Measurements from ENCODE around the gene FOXP4.

The FOXP4 gene

GRCh38 chr6:41515995-41516394, 30.2 kb upstream of the FOXP4 start:
- no peaks in the 10 kb centered on the region for H3K9me3 ChIP-seq (ENCODE audit: control insufficient read depth, low read length)

GRCh38 chr6:41518118-41518517, 28.1 kb upstream of the FOXP4 start:
- no peaks in the 10 kb centered on the region for H3K36me3 ChIP-seq (ENCODE audit: control insufficient read depth in 1 of 2, insufficient read depth in 2 of 2, low read depth in 1 of 2, low read length in 2 of 2)
- H2BK12ac ChIP-seq (ENCODE audit: low read length in 2 of 2) = peak overlapping the region in 1 of 2 experiments; percentile 49
- H3K14ac ChIP-seq (ENCODE audit: low read length in 2 of 2) = peak overlapping the region in 1 of 2 experiments; percentile 63
- no peaks in the 10 kb centered on the region for H3K4me1 ChIP-seq (ENCODE audit: control insufficient read depth, insufficient read depth, low read depth, low read length)
- no peak overlapping the region for H2AFZ ChIP-seq (ENCODE audit: low read depth, low read length)
- no peak overlapping the region for H3K23ac ChIP-seq (ENCODE audit: low read length in 2 of 2)
- H3K4me2 ChIP-seq (ENCODE audit: low read length, poor library complexity, severe bottlenecking) = no peak overlapping the region
- no peak overlapping the region for H2BK120ac ChIP-seq (ENCODE audit: low read depth, low read length)
- no peak overlapping the region for H3K9ac ChIP-seq (ENCODE audit: low read length)
- H3K9me3 ChIP-seq (ENCODE audit: control insufficient read depth, low read length) = no peaks in the 10 kb centered on the region
- no peak overlapping the region for H2BK15ac ChIP-seq (ENCODE audit: low read depth, poor library complexity, severe bottlenecking)
- H3K27me3 ChIP-seq (ENCODE audit: control insufficient read depth in 1 of 2, insufficient read depth in 1 of 2, low read length in 2 of 2) = peaks cover 62 to 67% of the 10 kb centered on the region in 2 experiments
- H3K4ac ChIP-seq (ENCODE audit: low read depth in 1 of 2, low read length in 2 of 2) = peak overlapping the region in 1 of 2 experiments; percentile 18
- no peak overlapping the region for H3K4me3 ChIP-seq (ENCODE audit: insufficient read depth in 1 of 2, low read depth in 1 of 2, low read length in 2 of 2)
- H3K79me1 ChIP-seq (replicated peaks; ENCODE audit: low read length, poor library complexity, severe bottlenecking) = no peaks in the 10 kb centered on the region
- no peak overlapping the region for H3K27ac ChIP-seq (ENCODE audit: low read length, poor library complexity, severe bottlenecking)
- no peak overlapping the region for H4K8ac ChIP-seq (ENCODE audit: low read length)
- no peak overlapping the region for H3K18ac ChIP-seq (ENCODE audit: low read depth in 1 of 2, low read length in 2 of 2)
- no peak for DNase-seq
- no peak overlapping the region for H4K91ac ChIP-seq (ENCODE audit: low read length)
- no peak overlapping the region for H2BK5ac ChIP-seq (ENCODE audit: low read depth, low read length, poor library complexity, severe bottlenecking)
- H2AK5ac ChIP-seq (ENCODE audit: low read length, severe bottlenecking) = no peak overlapping the region
- 76% methylated on average over 7 of the region's 7 CpGs for WGBS

More at GRCh38 chr6:41515995-41516394, 30.2 kb upstream of the FOXP4 start:
- no peak for DNase-seq
- no peak overlapping the region for H4K8ac ChIP-seq (ENCODE audit: low read length)
- H3K23ac ChIP-seq (ENCODE audit: low read length in 2 of 2) = no peak overlapping the region
- no peaks in the 10 kb centered on the region for H3K36me3 ChIP-seq (ENCODE audit: control insufficient read depth in 1 of 2, insufficient read depth in 2 of 2, low read depth in 1 of 2, low read length in 2 of 2)
- peaks cover 62 to 64% of the 10 kb centered on the region in 2 experiments for H3K27me3 ChIP-seq (ENCODE audit: control insufficient read depth in 1 of 2, insufficient read depth in 1 of 2, low read length in 2 of 2)
- no peak overlapping the region for H2BK5ac ChIP-seq (ENCODE audit: low read depth, low read length, poor library complexity, severe bottlenecking)
- H3K27ac ChIP-seq (ENCODE audit: low read length, poor library complexity, severe bottlenecking) = no peak overlapping the region
- H2AFZ ChIP-seq (ENCODE audit: low read depth, low read length) = no peak overlapping the region
- H2AK5ac ChIP-seq (ENCODE audit: low read length, severe bottlenecking) = no peak overlapping the region
- H2BK120ac ChIP-seq (ENCODE audit: low read depth, low read length) = no peak overlapping the region
- no peak overlapping the region for H3K4ac ChIP-seq (ENCODE audit: low read depth in 1 of 2, low read length in 2 of 2)
- H3K4me1 ChIP-seq (ENCODE audit: control insufficient read depth, insufficient read depth, low read depth, low read length) = no peaks in the 10 kb centered on the region
- no peak overlapping the region for H4K91ac ChIP-seq (ENCODE audit: low read length)
- 86% methylated on average over 5 of the region's 6 CpGs for WGBS
- H3K14ac ChIP-seq (ENCODE audit: low read length in 2 of 2) = no peak overlapping the region
- H3K4me2 ChIP-seq (ENCODE audit: low read length, poor library complexity, severe bottlenecking) = no peak overlapping the region
- H2BK12ac ChIP-seq (ENCODE audit: low read length in 2 of 2) = no peak overlapping the region
- H3K9ac ChIP-seq (ENCODE audit: low read length) = no peak overlapping the region
- no peak overlapping the region for H2BK15ac ChIP-seq (ENCODE audit: low read depth, poor library complexity, severe bottlenecking)
- H3K79me1 ChIP-seq (replicated peaks; ENCODE audit: low read length, poor library complexity, severe bottlenecking) = no peaks in the 10 kb centered on the region
- no peak overlapping the region for H3K18ac ChIP-seq (ENCODE audit: low read depth in 1 of 2, low read length in 2 of 2)
- no peak overlapping the region for H3K4me3 ChIP-seq (ENCODE audit: insufficient read depth in 1 of 2, low read depth in 1 of 2, low read length in 2 of 2)

GRCh38 chr6:41519305-41519744, 26.9 kb upstream of the FOXP4 start:
- 24% methylated on average over 3 of the region's 3 CpGs for WGBS

GRCh38 chr6:41519745-41520699, 26.2 kb upstream of the FOXP4 start:
- H3K14ac ChIP-seq (ENCODE audit: low read length in 2 of 2) = peak overlapping the region in 1 of 2 experiments; percentile 66
- H3K9ac ChIP-seq (ENCODE audit: low read length) = no peak overlapping the region
- H4K8ac ChIP-seq (ENCODE audit: low read length) = peak overlapping the region; percentile 85
- no peak overlapping the region for H3K23ac ChIP-seq (ENCODE audit: low read length in 2 of 2)
- 52% methylated on average over 8 of the region's 8 CpGs for WGBS
- H2AFZ ChIP-seq (ENCODE audit: low read depth, low read length) = no peak overlapping the region
- peak overlapping the region; percentile 77 to 81 for H3K18ac ChIP-seq (ENCODE audit: low read depth in 1 of 2, low read length in 2 of 2)
- H3K27me3 ChIP-seq (ENCODE audit: control insufficient read depth in 1 of 2, insufficient read depth in 1 of 2, low read length in 2 of 2) = peaks cover 65 to 71% of the 10 kb centered on the region in 2 experiments
- H2BK12ac ChIP-seq (ENCODE audit: low read length in 2 of 2) = peak overlapping the region; percentile 86 to 97
- peak overlapping the region; percentile 83 for H2BK15ac ChIP-seq (ENCODE audit: low read depth, poor library complexity, severe bottlenecking)
- no peak overlapping the region for H2BK5ac ChIP-seq (ENCODE audit: low read depth, low read length, poor library complexity, severe bottlenecking)
- no peak overlapping the region for H3K4me2 ChIP-seq (ENCODE audit: low read length, poor library complexity, severe bottlenecking)
- no peaks in the 10 kb centered on the region for H3K79me1 ChIP-seq (replicated peaks; ENCODE audit: low read length, poor library complexity, severe bottlenecking)
- no peak overlapping the region for H2BK120ac ChIP-seq (ENCODE audit: low read depth, low read length)
- peak; percentile 60 for DNase-seq
- H3K9me3 ChIP-seq (ENCODE audit: control insufficient read depth, low read length) = no peaks in the 10 kb centered on the region
- H3K4me3 ChIP-seq (ENCODE audit: insufficient read depth in 1 of 2, low read depth in 1 of 2, low read length in 2 of 2) = no peak overlapping the region
- H4K91ac ChIP-seq (ENCODE audit: low read length) = no peak overlapping the region
- no peak overlapping the region for H2AK5ac ChIP-seq (ENCODE audit: low read length, severe bottlenecking)
- no peaks in the 10 kb centered on the region for H3K36me3 ChIP-seq (ENCODE audit: control insufficient read depth in 1 of 2, insufficient read depth in 2 of 2, low read depth in 1 of 2, low read length in 2 of 2)
- no peaks in the 10 kb centered on the region for H3K4me1 ChIP-seq (ENCODE audit: control insufficient read depth, insufficient read depth, low read depth, low read length)
- H3K27ac ChIP-seq (ENCODE audit: low read length, poor library complexity, severe bottlenecking) = no peak overlapping the region
- H3K4ac ChIP-seq (ENCODE audit: low read depth in 1 of 2, low read length in 2 of 2) = peak overlapping the region in 1 of 2 experiments; percentile 60

More at GRCh38 chr6:41519305-41519744, 26.9 kb upstream of the FOXP4 start:
- no peak overlapping the region for H3K14ac ChIP-seq (ENCODE audit: low read length in 2 of 2)
- H2BK15ac ChIP-seq (ENCODE audit: low read depth, poor library complexity, severe bottlenecking) = peak overlapping the region; percentile 96
- no peak overlapping the region for H3K27ac ChIP-seq (ENCODE audit: low read length, poor library complexity, severe bottlenecking)
- H3K9ac ChIP-seq (ENCODE audit: low read length) = no peak overlapping the region
- H2AK5ac ChIP-seq (ENCODE audit: low read length, severe bottlenecking) = no peak overlapping the region
- peaks cover 65 to 69% of the 10 kb centered on the region in 2 experiments for H3K27me3 ChIP-seq (ENCODE audit: control insufficient read depth in 1 of 2, insufficient read depth in 1 of 2, low read length in 2 of 2)
- no peak overlapping the region for H2BK5ac ChIP-seq (ENCODE audit: low read depth, low read length, poor library complexity, severe bottlenecking)
- H3K79me1 ChIP-seq (replicated peaks; ENCODE audit: low read length, poor library complexity, severe bottlenecking) = no peaks in the 10 kb centered on the region
- no peak overlapping the region for H2AFZ ChIP-seq (ENCODE audit: low read depth, low read length)
- H2BK120ac ChIP-seq (ENCODE audit: low read depth, low read length) = no peak overlapping the region
- H3K4ac ChIP-seq (ENCODE audit: low read depth in 1 of 2, low read length in 2 of 2) = no peak overlapping the region
- DNase-seq = no peak
- H2BK12ac ChIP-seq (ENCODE audit: low read length in 2 of 2) = peak overlapping the region; percentile 32 to 77
- no peaks in the 10 kb centered on the region for H3K9me3 ChIP-seq (ENCODE audit: control insufficient read depth, low read length)
- no peak overlapping the region for H3K23ac ChIP-seq (ENCODE audit: low read length in 2 of 2)
- H3K4me2 ChIP-seq (ENCODE audit: low read length, poor library complexity, severe bottlenecking) = no peak overlapping the region
- no peaks in the 10 kb centered on the region for H3K36me3 ChIP-seq (ENCODE audit: control insufficient read depth in 1 of 2, insufficient read depth in 2 of 2, low read depth in 1 of 2, low read length in 2 of 2)
- H3K4me3 ChIP-seq (ENCODE audit: insufficient read depth in 1 of 2, low read depth in 1 of 2, low read length in 2 of 2) = no peak overlapping the region
- H4K8ac ChIP-seq (ENCODE audit: low read length) = peak overlapping the region; percentile 38
- peak overlapping the region; percentile 50 to 52 for H3K18ac ChIP-seq (ENCODE audit: low read depth in 1 of 2, low read length in 2 of 2)
- H3K4me1 ChIP-seq (ENCODE audit: control insufficient read depth, insufficient read depth, low read depth, low read length) = no peaks in the 10 kb centered on the region
- no peak overlapping the region for H4K91ac ChIP-seq (ENCODE audit: low read length)

Measured in mesenchymal stem cell (in vitro differentiated cells and primary cell).